Osteoblast (primary cell): Measurements from ENCODE around the gene ELOA. TPM values are rescaled to one million over a fixed set of nuclear protein-coding genes. Genes with fewer than 3 reads are reported as not detected.

Experiments
- DNase-seq: peaks from one replicate; pipeline ENCODE4 v3.0.0; 2011; ENCODE audit warnings: low spot score, mixed read lengths; ENCODE audit not compliant: insufficient read length; ENCODE audit errors: missing footprints
- H2AFZ ChIP-seq: 2 replicates; pipeline ENCODE4 v1.6.0; 2011; ENCODE audit warnings: mild to moderate bottlenecking, low read length
- H3K27ac ChIP-seq: 2 replicates; pipeline ENCODE4 v1.5.1; 2011; ENCODE audit warnings: mild to moderate bottlenecking, low read depth, low read length, moderate library complexity
- H3K27me3 ChIP-seq: 2 replicates; pipeline ENCODE4 v1.6.0; 2012; ENCODE audit warnings: mild to moderate bottlenecking, control low read depth, inconsistent platforms, low read length, moderate library complexity; ENCODE audit not compliant: insufficient read depth
- H3K36me3 ChIP-seq: 2 replicates; pipeline ENCODE4 v1.5.1; 2011; ENCODE audit warnings: mild to moderate bottlenecking, low read length, control low read depth, moderate library complexity; ENCODE audit not compliant: insufficient read depth
- H3K4me1 ChIP-seq: 2 replicates; pipeline ENCODE4 v1.5.1; 2011; ENCODE audit warnings: mild to moderate bottlenecking, low read length, control low read depth, moderate library complexity; ENCODE audit not compliant: insufficient read depth
- H3K4me2 ChIP-seq: 2 replicates; pipeline ENCODE4 v1.6.0; 2011; ENCODE audit warnings: mild to moderate bottlenecking, low read length; ENCODE audit not compliant: insufficient read depth
- H3K4me3 ChIP-seq: fragments of 200-600 bp; sonication (generic); 3 replicates; pipeline ENCODE4 v1.5.1; 2012; ENCODE audit warnings: mild to moderate bottlenecking, low read length, inconsistent platforms; ENCODE audit not compliant: insufficient read depth
- H3K79me2 ChIP-seq: 2 replicates; pipeline ENCODE4 v1.6.0; 2012; ENCODE audit warnings: mild to moderate bottlenecking, low read length, control low read depth, inconsistent platforms; ENCODE audit not compliant: insufficient read depth
- H3K9me3 ChIP-seq: 2 replicates; pipeline ENCODE4 v1.5.1; 2011; ENCODE audit warnings: low read depth, low read length, control low read depth
- H4K20me1 ChIP-seq: 2 replicates; pipeline ENCODE4 v1.6.0; 2012; ENCODE audit warnings: mild to moderate bottlenecking, low read length, control low read depth; ENCODE audit not compliant: insufficient read depth
- total RNA-seq: library from RNA; depleted of rRNA; stranded (reverse); fragments of >200 nt; gene quantifications from 2 replicates; pipeline ENCODE4 v1.2.3, GENCODE V29; 2012
- TF ChIP-seq, protein P1 (sequence below): IDR thresholded peaks from 2 replicates; pipeline ENCODE4 v1.5.1; 2011; ENCODE audit warnings: mild to moderate bottlenecking, low read depth, low read length, moderate library complexity; ENCODE audit errors: extremely low read depth

Gene ELOA
- total RNA-seq, 1 donor, result 42.0 TPM

DNA sequence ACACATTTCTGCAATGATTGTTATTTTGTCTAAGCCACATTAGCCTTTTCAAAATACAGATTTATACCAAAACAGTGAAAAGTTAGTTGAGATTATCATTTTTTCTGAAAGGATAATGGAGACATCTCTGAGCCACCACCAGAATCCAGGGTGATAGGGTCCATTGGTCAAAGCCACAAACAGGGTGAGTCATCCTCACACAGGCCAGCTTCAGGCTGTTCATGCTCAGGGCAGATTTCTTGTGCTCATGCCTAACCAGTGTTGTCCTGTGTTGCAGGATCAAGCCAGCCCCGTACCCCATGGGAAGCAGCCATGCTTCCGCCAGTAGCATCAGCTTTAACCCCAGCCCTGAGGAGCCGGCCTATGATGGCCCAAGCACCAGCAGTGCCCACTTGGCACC, 13.4 kb downstream of the ELOA start:
- Histone ChIP-seq H3K4me1 (peaks cover 16% of the 10 kb centered on the region), H3K27ac (no peak overlapping the region), H3K4me2 (no peak overlapping the region), H2AFZ (no peak overlapping the region), H3K9me3 (no peaks in the 10 kb centered on the region), H3K36me3 (peaks cover 91% of the 10 kb centered on the region), H3K79me2 (peaks cover 53% of the 10 kb centered on the region), H4K20me1 (peaks cover 61% of the 10 kb centered on the region), H3K4me3 (no peak overlapping the region), H3K27me3 (no peaks in the 10 kb centered on the region)
- TF ChIP-seq, protein P1, sequence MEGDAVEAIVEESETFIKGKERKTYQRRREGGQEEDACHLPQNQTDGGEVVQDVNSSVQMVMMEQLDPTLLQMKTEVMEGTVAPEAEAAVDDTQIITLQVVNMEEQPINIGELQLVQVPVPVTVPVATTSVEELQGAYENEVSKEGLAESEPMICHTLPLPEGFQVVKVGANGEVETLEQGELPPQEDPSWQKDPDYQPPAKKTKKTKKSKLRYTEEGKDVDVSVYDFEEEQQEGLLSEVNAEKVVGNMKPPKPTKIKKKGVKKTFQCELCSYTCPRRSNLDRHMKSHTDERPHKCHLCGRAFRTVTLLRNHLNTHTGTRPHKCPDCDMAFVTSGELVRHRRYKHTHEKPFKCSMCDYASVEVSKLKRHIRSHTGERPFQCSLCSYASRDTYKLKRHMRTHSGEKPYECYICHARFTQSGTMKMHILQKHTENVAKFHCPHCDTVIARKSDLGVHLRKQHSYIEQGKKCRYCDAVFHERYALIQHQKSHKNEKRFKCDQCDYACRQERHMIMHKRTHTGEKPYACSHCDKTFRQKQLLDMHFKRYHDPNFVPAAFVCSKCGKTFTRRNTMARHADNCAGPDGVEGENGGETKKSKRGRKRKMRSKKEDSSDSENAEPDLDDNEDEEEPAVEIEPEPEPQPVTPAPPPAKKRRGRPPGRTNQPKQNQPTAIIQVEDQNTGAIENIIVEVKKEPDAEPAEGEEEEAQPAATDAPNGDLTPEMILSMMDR, result no peak
- DNase-seq, result no peak

DNA sequence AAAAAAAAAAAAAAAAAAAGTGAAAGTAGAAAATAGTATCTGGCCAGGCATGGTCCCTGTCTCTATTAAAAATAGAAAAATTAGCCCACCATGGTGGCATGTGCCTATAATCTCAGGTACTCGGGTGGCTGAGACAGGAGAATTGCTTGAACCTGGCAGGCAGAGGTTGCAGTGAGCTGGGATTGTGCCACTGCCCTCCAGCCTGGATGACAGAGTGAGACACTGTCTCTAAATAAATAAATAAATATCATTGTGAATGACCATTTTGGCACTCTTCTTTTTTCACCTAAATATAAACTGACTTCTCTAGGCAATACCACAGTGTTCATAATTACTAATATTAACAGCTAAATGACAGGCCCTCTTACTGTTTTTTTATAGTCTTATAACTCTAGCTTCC, 14.5 kb downstream of the ELOA start:
- H3K27me3 ChIP-seq, result no peaks in the 10 kb centered on the region
- H4K20me1 ChIP-seq, result peaks cover 63% of the 10 kb centered on the region
- no peak overlapping the region for H3K4me2 ChIP-seq
- no peak overlapping the region for H3K27ac ChIP-seq
- H3K4me1 ChIP-seq, result peaks cover 16% of the 10 kb centered on the region
- H3K9me3 ChIP-seq, result no peaks in the 10 kb centered on the region
- H3K79me2 ChIP-seq, result peaks cover 52% of the 10 kb centered on the region
- no peak overlapping the region for H2AFZ ChIP-seq
- no peak overlapping the region for H3K4me3 ChIP-seq
- DNase-seq, result no peak
- TF ChIP-seq, protein P1, result no peak
- H3K36me3 ChIP-seq, result peaks cover 83% of the 10 kb centered on the region

DNA sequence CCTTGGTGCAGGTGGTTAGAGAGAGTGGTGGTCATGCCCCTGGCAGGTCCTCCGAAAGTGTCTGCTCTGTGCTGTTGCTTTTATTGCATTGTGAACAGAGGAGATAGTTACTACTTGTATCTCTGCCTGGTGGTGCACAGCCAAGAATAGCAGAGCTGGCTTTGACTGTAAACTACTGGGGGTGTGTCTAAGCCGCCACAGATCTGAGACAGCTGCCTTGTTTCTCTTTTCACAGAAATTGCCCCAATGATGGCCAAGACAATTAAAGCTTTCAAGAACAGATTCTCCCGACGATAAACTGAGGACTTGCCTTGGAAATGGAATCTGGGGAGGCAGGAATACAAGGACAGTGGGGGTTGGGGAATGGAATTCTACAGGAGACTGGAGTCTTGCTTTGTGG, 16.0 kb downstream of the ELOA start:
- Histone ChIP-seq H3K27me3 (no peaks in the 10 kb centered on the region), H3K4me3 (no peak overlapping the region), H3K9me3 (no peaks in the 10 kb centered on the region), H3K79me2 (peaks cover 42% of the 10 kb centered on the region), H2AFZ (no peak overlapping the region), H3K36me3 (peaks cover 78% of the 10 kb centered on the region), H3K27ac (no peak overlapping the region), H4K20me1 (peaks cover 59% of the 10 kb centered on the region), H3K4me1 (peaks cover 16% of the 10 kb centered on the region), H3K4me2 (no peak overlapping the region)
- peak; percentile 76 for DNase-seq
- TF ChIP-seq, protein P1, result no peak

DNA sequence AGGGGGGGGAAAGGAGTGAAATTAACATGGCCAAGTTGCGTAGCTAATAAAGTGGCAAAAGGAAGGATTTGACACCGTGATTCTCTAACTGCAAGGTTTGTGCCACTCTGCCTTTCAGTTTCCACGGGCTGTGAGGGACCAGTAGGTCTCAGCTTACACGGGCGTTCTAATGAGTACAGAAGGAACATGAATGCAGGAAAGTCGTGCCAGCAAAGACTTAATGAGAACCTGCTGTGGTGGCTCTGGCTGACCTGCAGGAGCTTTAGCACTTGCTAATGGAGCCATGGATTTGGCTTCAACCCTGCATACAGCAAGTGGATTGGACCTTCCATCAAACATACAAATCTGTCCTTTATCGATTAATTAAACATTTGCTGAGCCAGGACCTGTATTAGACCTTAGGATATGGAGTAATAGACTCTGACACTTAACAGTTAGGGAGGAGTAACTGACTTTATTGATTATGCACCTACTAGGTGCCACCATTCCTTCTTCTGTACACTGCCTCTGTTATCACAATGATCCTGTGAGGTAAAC, 19.8 kb downstream of the ELOA start:
- H3K36me3 ChIP-seq, result peaks cover 54% of the 10 kb centered on the region
- no peak overlapping the region for H3K4me2 ChIP-seq
- H3K79me2 ChIP-seq, result peaks cover 34% of the 10 kb centered on the region
- H2AFZ ChIP-seq, result no peak overlapping the region
- H3K4me1 ChIP-seq, result peaks cover 8% of the 10 kb centered on the region
- H3K9me3 ChIP-seq, result no peaks in the 10 kb centered on the region
- no peak overlapping the region for H3K27ac ChIP-seq
- no peak for DNase-seq
- TF ChIP-seq, protein P1, result no peak
- H4K20me1 ChIP-seq, result peaks cover 46% of the 10 kb centered on the region
- H3K4me3 ChIP-seq, result no peak overlapping the region
- H3K27me3 ChIP-seq, result no peaks in the 10 kb centered on the region
